Uterus (tissue), 2 donors: ENCODE measurements around the gene NACC1.

Experiments
- CTCF ChIP-seq, 4 experiments: fragments of 200-600 bp in 2 of 4; fragments of 450-650 bp in 2 of 4; sonication (generic) in 2 of 4; IDR thresholded peaks; one replicate each; pipeline ENCODE4 v1.5.1; 2016 to 2019; ENCODE audit warnings: antibody characterized with exemption in 4 of 4, mild to moderate bottlenecking in 2 of 4, moderate library complexity in 1 of 4
- POLR2A ChIP-seq, 2 donors: fragments of 450-650 bp; IDR thresholded peaks; one replicate each; pipeline ENCODE4 v1.6.1; 2016; ENCODE audit warnings: antibody characterized with exemption in 2 of 2, mild to moderate bottlenecking in 1 of 2, moderate library complexity in 1 of 2

DNA sequence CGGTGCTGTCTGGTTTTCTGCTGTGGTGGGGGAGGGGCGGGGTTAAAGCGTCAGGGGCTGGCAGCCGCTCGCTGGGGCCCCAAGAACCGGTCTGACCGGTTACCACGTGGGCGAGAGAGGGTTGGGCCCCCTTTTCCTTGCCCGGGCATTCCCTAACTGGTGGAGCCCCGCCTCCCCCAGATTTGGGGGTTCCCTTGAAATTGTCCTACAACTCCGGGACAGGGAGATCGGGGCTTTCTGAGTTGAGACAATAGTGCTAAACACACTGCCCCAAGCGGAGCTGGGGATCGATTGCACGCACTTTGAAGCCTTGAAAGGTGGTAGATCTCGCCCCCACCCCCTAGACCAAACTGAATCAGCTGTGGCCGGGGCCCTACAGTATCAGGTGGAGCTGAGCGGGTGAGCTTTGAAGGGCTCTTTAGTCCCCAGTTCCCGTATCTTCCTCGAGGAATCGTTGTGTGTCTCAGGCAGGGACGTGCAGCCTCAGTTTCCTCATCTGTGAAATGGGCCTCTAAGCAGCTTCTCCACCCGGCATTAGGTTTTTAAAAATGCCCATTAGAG, 36.9 kb downstream of the NACC1 start:
- TF ChIP-seq CTCF (IDR thresholded peaks at IDR 0.05) (no peak), POLR2A (IDR thresholded peaks at IDR 0.05) (no peak)
